Measurements from ENCODE around the gene C10orf88. TPM values are rescaled to one million over a fixed set of nuclear protein-coding genes. Genes with fewer than 3 reads are reported as not detected.

C10orf88 gene
- total and polyA plus RNA-seq, 2 of the 13 experiments (the other 11 are each of a cell fraction or from before 2014, with no cell fraction given) = 4.6 to 11.8 TPM

- TF ChIP-seq KAT8 (CRISPR knock-in tag; IDR thresholded peaks at IDR 0.05) = peak; percentile 91
- TF ChIP-seq CREM (IDR thresholded peaks at IDR 0.05) = peak; percentile 93
- TF ChIP-seq CREM (CRISPR knock-in tag; IDR thresholded peaks at IDR 0.05) = peak; percentile 86
- TF ChIP-seq SP4 (CRISPR knock-in tag; IDR thresholded peaks at IDR 0.05) = peak; percentile 80
- no peak for TF ChIP-seq MEIS1 (CRISPR knock-in tag; IDR thresholded peaks at IDR 0.05; ENCODE audit: borderline replicate concordance)
- peak; percentile 43; the same call in 1 of the 2 replicates for TF ChIP-seq BHLHE40 (IDR thresholded peaks at IDR 0.05; ENCODE audit: low read length)
- TF ChIP-seq PHF20 (CRISPR knock-in tag; IDR thresholded peaks at IDR 0.05) = peak; percentile 88
- TF ChIP-seq ZNF501 (CRISPR knock-in tag; IDR thresholded peaks at IDR 0.05) = peak; percentile 57; the same call in 1 of the 2 replicates
- no peak; the same call in 1 of the 2 replicates for TF ChIP-seq KLF11 (CRISPR knock-in tag; IDR thresholded peaks at IDR 0.05)
- no peak for TF ChIP-seq GTF3A (CRISPR knock-in tag; conservative IDR thresholded peaks at IDR 0.05)
- TF ChIP-seq AFF4 (CRISPR knock-in tag; IDR thresholded peaks at IDR 0.05) = no peak
- peak; percentile 78; the same call in 1 of the 2 replicates for TF ChIP-seq ZNF558 (CRISPR knock-in tag; IDR thresholded peaks at IDR 0.05; ENCODE audit: borderline replicate concordance)
- TF ChIP-seq MLX (CRISPR knock-in tag; IDR thresholded peaks at IDR 0.05) = 0 out of 2 replicates have a peak, but pooled peaks have one; percentile 32
- peak in 1 of 2 experiments; percentile 65; a peak in 2 of 4 replicates for TF ChIP-seq ATF4 (CRISPR knock-in tag; IDR thresholded peaks at IDR 0.05)
- peak; percentile 33; the same call in 1 of the 2 replicates for TF ChIP-seq NAIF1 (CRISPR knock-in tag; IDR thresholded peaks at IDR 0.05; ENCODE audit: borderline replicate concordance)
- peak; percentile 87; the same call in 1 of the 2 replicates for TF ChIP-seq ARNT2 (CRISPR knock-in tag; IDR thresholded peaks at IDR 0.05; ENCODE audit: low read depth)
- 0 out of 2 replicates have a peak, but pooled peaks have one; percentile 79 for TF ChIP-seq BRD4 (CRISPR knock-in tag; IDR thresholded peaks at IDR 0.05)
- TF ChIP-seq ZNF614 (CRISPR knock-in tag; IDR thresholded peaks at IDR 0.05; ENCODE audit: borderline replicate concordance) = no peak
- TF ChIP-seq HBP1 (CRISPR knock-in tag; IDR thresholded peaks at IDR 0.05; ENCODE audit: low read depth) = peak; percentile 71; the same call in 1 of the 2 replicates
- peak; percentile 16; the same call in 1 of the 2 replicates for TF ChIP-seq BORCS8-MEF2B (CRISPR knock-in tag; IDR thresholded peaks at IDR 0.05)
- TF ChIP-seq ZNF766 (CRISPR knock-in tag; IDR thresholded peaks at IDR 0.05; ENCODE audit: borderline replicate concordance) = peak; percentile 83; the same call in 1 of the 2 replicates
These were observed 26.4 kb upstream of the C10orf88 start, which contains the start of gene PSTK (continued) for GRCh38 chr10:122980209-122981065.

All from HepG2 (cell line).